Fibroblast of lung (primary cell): ENCODE data around the gene ENDOD1.

Experiments
- CTCF ChIP-seq, 2 donors: IDR thresholded peaks in 1 of 2; conservative IDR thresholded peaks in 1 of 2; 1 replicate in 1 of 2; 2 replicates in 1 of 2; pipeline ENCODE4 v1.5.1; 2011 to 2012; ENCODE audit warnings: low read length in 2 of 2, control low read depth in 1 of 2, inconsistent platforms in 1 of 2, low read depth in 1 of 2, mild to moderate bottlenecking in 1 of 2
- EZH2 ChIP-seq: IDR thresholded peaks from 2 replicates; pipeline ENCODE4 v1.5.1; 2012; ENCODE audit warnings: low read length, control low read depth, mild to moderate bottlenecking; ENCODE audit errors: missing control alignments

GRCh38 chr11:95135880-95136279 lies 46.2 kb downstream of the ENDOD1 start:
- TF ChIP-seq CTCF (conservative IDR thresholded peaks at IDR 0.05 in 1 of 2, IDR thresholded peaks at IDR 0.05 in 1 of 2; ENCODE audit: low read depth in 1 of 2, low read length in 2 of 2) (no peak), EZH2 (no peak)
